IPS-NIHi7 (cell line): ENCODE data around the gene AFP.

Experiments used
- DNase-seq: peaks from one replicate; pipeline ENCODE4 v3.0.0; 2012; ENCODE audit warnings: mixed read lengths; ENCODE audit errors: extremely low spot score

The AFP gene

GRCh38 chr4:73438048-73438447 lies 2.0 kb downstream of the AFP start:
- DNase-seq, result no peak

GRCh38 chr4:73438582-73439215 lies 2.7 kb downstream of the AFP start:
- no peak for DNase-seq

- DNase-seq, result no peak
Observed at GRCh38 chr4:73439445-73439844, 3.4 kb downstream of the AFP start.

GRCh38 chr4:73439991-73440390 lies 4.0 kb downstream of the AFP start:
- no peak for DNase-seq

GRCh38 chr4:73440653-73441052 lies 4.6 kb downstream of the AFP start:
- DNase-seq, result no peak

- DNase-seq, result no peak
Observed at GRCh38 chr4:73442275-73442674, 6.3 kb downstream of the AFP start.

GRCh38 chr4:73443224-73443623 lies 7.2 kb downstream of the AFP start:
- no peak for DNase-seq

- no peak for DNase-seq
Observed at GRCh38 chr4:73445383-73446335, 9.6 kb downstream of the AFP start.

GRCh38 chr4:73446336-73446938 lies 10.4 kb downstream of the AFP start:
- DNase-seq, result peak; percentile 36

GRCh38 chr4:73447671-73448070 lies 11.7 kb downstream of the AFP start:
- no peak for DNase-seq

GRCh38 chr4:73448448-73449203 lies 12.6 kb downstream of the AFP start:
- no peak for DNase-seq

GRCh38 chr4:73450398-73451004 lies 14.5 kb downstream of the AFP start:
- peak; percentile 15 for DNase-seq

- DNase-seq, result peak; percentile 54
Observed at GRCh38 chr4:73451404-73451803, 15.4 kb downstream of the AFP start.

- no peak for DNase-seq
Observed at GRCh38 chr4:73451981-73452747, 16.1 kb downstream of the AFP start.

- peak; percentile 44 for DNase-seq
Observed at GRCh38 chr4:73452953-73453700, 17.1 kb downstream of the AFP start.

- no peak for DNase-seq
Observed at GRCh38 chr4:73453701-73454005, 17.6 kb downstream of the AFP start.

GRCh38 chr4:73454920-73455319 lies 18.9 kb downstream of the AFP start:
- no peak for DNase-seq

GRCh38 chr4:73456177-73457022 lies 20.4 kb downstream of the AFP start:
- no peak for DNase-seq
